HepG2 (cell line): Measurements from ENCODE around the gene TAMM41.

ENCODE experiments used
- CTCF ChIP-seq: sonication (generic); formaldehyde crosslinking; IDR thresholded peaks from 2 replicates; pipeline ENCODE4 v1.5.0; 2020; ENCODE audit warnings: mild to moderate bottlenecking, missing genetic modification reagents, moderate library complexity
- EP300 ChIP-seq, 3 experiments: sonication (generic) in 1 of 3; formaldehyde crosslinking in 1 of 3; IDR thresholded peaks; 2 replicates each; pipeline versions ENCODE4 v1.5.1 to v1.6.1; 2011 to 2020; ENCODE audit warnings: low read depth in 2 of 3, low read length in 2 of 3, borderline replicate concordance in 1 of 3, improper control_type of control experiment in 1 of 3, mild to moderate bottlenecking in 1 of 3, missing genetic modification reagents in 1 of 3, moderate library complexity in 1 of 3
- FOXA1 ChIP-seq, 2 experiments: fragments of 450-650 bp in 1 of 2; sonication (generic) in 1 of 2; formaldehyde crosslinking in 1 of 2; IDR thresholded peaks; 2 replicates each; pipeline versions ENCODE4 v1.4.0 to v1.6.1; 2016 to 2020; ENCODE audit warnings: missing genetic modification reagents in 1 of 2
- HMG20B ChIP-seq: conservative IDR thresholded peaks from 2 replicates; pipeline ENCODE4 v1.6.1; 2016; ENCODE audit warnings: missing genetic modification reagents, missing compliant biosample characterization
- MLXIP ChIP-seq: sonication (generic); formaldehyde crosslinking; IDR thresholded peaks from 2 replicates; pipeline ENCODE4 v1.9.0; 2021; ENCODE audit warnings: missing genetic modification reagents, borderline replicate concordance
- NFIC ChIP-seq: IDR thresholded peaks from 2 replicates; pipeline ENCODE4 v1.6.1; 2012; ENCODE audit warnings: mild to moderate bottlenecking, low read length, inconsistent platforms
- NR2C2 ChIP-seq: sonication (generic); formaldehyde crosslinking; IDR thresholded peaks from 2 replicates; pipeline ENCODE4 v1.4.0; 2020; ENCODE audit warnings: missing genetic modification reagents, mild to moderate bottlenecking, moderate library complexity, borderline replicate concordance
- ONECUT2 ChIP-seq: sonication (generic); formaldehyde crosslinking; IDR thresholded peaks from 2 replicates; pipeline ENCODE4 v1.4.0; 2020; ENCODE audit warnings: missing genetic modification reagents
- POLR2AphosphoS5 ChIP-seq: IDR thresholded peaks from 2 replicates; pipeline ENCODE4 v1.6.1; 2012; ENCODE audit warnings: low read depth, low read length
- SIN3A ChIP-seq: IDR thresholded peaks from 2 replicates; pipeline ENCODE4 v1.6.1; 2011; ENCODE audit warnings: low read depth, mild to moderate bottlenecking, control low read depth, low read length, borderline replicate concordance
- TCF7L2 ChIP-seq: IDR thresholded peaks from 2 replicates; pipeline ENCODE4 v1.6.1; 2011; ENCODE audit warnings: mild to moderate bottlenecking, low read depth, low read length, moderate library complexity
- ZMAT5 ChIP-seq: sonication (generic); formaldehyde crosslinking; IDR thresholded peaks from 2 replicates; pipeline ENCODE4 v1.5.0; 2020; ENCODE audit warnings: mild to moderate bottlenecking, low read depth, missing genetic modification reagents, borderline replicate concordance
- ZNF724P ChIP-seq: sonication (generic); formaldehyde crosslinking; IDR thresholded peaks from 2 replicates; pipeline ENCODE4 v1.8.0; 2022; ENCODE audit warnings: missing genetic modification reagents, borderline replicate concordance
- TF ChIP-seq, protein P1 (sequence below): IDR thresholded peaks from 2 replicates; pipeline ENCODE4 v1.4.0; 2020; ENCODE audit warnings: mild to moderate bottlenecking, missing genetic modification reagents

GRCh38 chr3:11757929-11758328 is 88.8 kb downstream of the TAMM41 start:
- no peak for TF ChIP-seq ZMAT5 (CRISPR knock-in tag)
- TF ChIP-seq EP300 (IDR thresholded peaks at IDR 0.05; ENCODE audit: low read depth in 2 of 2, low read length in 2 of 2), result no peak
- TF ChIP-seq EP300 (CRISPR knock-in tag; IDR thresholded peaks at IDR 0.05; ENCODE audit: borderline replicate concordance), result no peak
- no peak for TF ChIP-seq NR2C2 (CRISPR knock-in tag)
- TF ChIP-seq, protein P1, sequence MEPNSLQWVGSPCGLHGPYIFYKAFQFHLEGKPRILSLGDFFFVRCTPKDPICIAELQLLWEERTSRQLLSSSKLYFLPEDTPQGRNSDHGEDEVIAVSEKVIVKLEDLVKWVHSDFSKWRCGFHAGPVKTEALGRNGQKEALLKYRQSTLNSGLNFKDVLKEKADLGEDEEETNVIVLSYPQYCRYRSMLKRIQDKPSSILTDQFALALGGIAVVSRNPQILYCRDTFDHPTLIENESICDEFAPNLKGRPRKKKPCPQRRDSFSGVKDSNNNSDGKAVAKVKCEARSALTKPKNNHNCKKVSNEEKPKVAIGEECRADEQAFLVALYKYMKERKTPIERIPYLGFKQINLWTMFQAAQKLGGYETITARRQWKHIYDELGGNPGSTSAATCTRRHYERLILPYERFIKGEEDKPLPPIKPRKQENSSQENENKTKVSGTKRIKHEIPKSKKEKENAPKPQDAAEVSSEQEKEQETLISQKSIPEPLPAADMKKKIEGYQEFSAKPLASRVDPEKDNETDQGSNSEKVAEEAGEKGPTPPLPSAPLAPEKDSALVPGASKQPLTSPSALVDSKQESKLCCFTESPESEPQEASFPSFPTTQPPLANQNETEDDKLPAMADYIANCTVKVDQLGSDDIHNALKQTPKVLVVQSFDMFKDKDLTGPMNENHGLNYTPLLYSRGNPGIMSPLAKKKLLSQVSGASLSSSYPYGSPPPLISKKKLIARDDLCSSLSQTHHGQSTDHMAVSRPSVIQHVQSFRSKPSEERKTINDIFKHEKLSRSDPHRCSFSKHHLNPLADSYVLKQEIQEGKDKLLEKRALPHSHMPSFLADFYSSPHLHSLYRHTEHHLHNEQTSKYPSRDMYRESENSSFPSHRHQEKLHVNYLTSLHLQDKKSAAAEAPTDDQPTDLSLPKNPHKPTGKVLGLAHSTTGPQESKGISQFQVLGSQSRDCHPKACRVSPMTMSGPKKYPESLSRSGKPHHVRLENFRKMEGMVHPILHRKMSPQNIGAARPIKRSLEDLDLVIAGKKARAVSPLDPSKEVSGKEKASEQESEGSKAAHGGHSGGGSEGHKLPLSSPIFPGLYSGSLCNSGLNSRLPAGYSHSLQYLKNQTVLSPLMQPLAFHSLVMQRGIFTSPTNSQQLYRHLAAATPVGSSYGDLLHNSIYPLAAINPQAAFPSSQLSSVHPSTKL (CRISPR knock-in tag), result no peak
- no peak for TF ChIP-seq MLXIP (CRISPR knock-in tag)
- no peak for TF ChIP-seq TCF7L2
- no peak for TF ChIP-seq NFIC
- TF ChIP-seq SIN3A, result no peak
- TF ChIP-seq FOXA1 (IDR thresholded peaks at IDR 0.05), result no peak
- TF ChIP-seq FOXA1 (CRISPR knock-in tag; IDR thresholded peaks at IDR 0.05), result no peak
- no peak for TF ChIP-seq CTCF (CRISPR knock-in tag)
- TF ChIP-seq HMG20B (CRISPR knock-in tag), result no peak
- no peak for TF ChIP-seq ZNF724P (CRISPR knock-in tag)
- no peak for TF ChIP-seq POLR2AphosphoS5
- TF ChIP-seq ONECUT2, result no peak
